CD4-positive, alpha-beta memory T cell (primary cell): ENCODE results near the gene HOTAIR. TPM values are rescaled to one million over a fixed set of nuclear protein-coding genes. Genes with fewer than 3 reads are reported as not detected.
A peak's percentile ranks its signal among the peaks of the same experiment; 100 is the strongest.

Experiments
- CTCF ChIA-PET: fragments of 350-600 bp; sonication (Branson Sonifier 250); formaldehyde crosslinking; loops from one replicate; lab custom pipeline; 2021; ENCODE audit warnings: inconsistent platforms; ENCODE audit not compliant: partially characterized antibody; lab: Charles Lee
- POLR2A ChIA-PET: fragments of 350-600 bp; sonication (Branson Sonifier 250); formaldehyde crosslinking; loops from one replicate; lab custom pipeline; 2021; ENCODE audit not compliant: partially characterized antibody; lab: Charles Lee
- DNase-seq, 5 donors: peaks; one replicate each; pipeline versions ENCODE4 v3.0.0 to v3.0.0-alpha.2; 2020 to 2022; ENCODE audit warnings: mixed read lengths in 1 of 5
- H3K27ac ChIP-seq: one replicate; pipeline ENCODE4 v1.7.0; 2013; ENCODE audit warnings: low read depth, low read length
- H3K27me3 ChIP-seq: 2 replicates; pipeline ENCODE4 v1.7.0; 2013; ENCODE audit warnings: mild to moderate bottlenecking, low read length, moderate library complexity; ENCODE audit not compliant: insufficient read depth
- H3K36me3 ChIP-seq: 2 replicates; pipeline ENCODE4 v1.7.0; 2013; ENCODE audit warnings: mild to moderate bottlenecking, low read length, moderate library complexity; ENCODE audit not compliant: insufficient read depth
- H3K4me1 ChIP-seq: 2 replicates; pipeline ENCODE4 v1.7.0; 2013; ENCODE audit warnings: mild to moderate bottlenecking, low read length, moderate library complexity; ENCODE audit not compliant: insufficient read depth
- H3K4me3 ChIP-seq, 2 donors: one replicate each; pipeline ENCODE4 v1.7.0; 2013; ENCODE audit warnings: low read length in 2 of 2, mild to moderate bottlenecking in 1 of 2
- H3K9me3 ChIP-seq, 2 donors: one replicate each; pipeline ENCODE4 v1.7.0; 2013; ENCODE audit warnings: low read length in 2 of 2, control low read depth in 1 of 2; ENCODE audit not compliant: control insufficient read depth in 1 of 2
- H3K27ac Mint-ChIP-seq, 7 donors: one replicate each; pipeline ENCODE4 v1.8.0; 2020 to 2021; ENCODE audit warnings: mixed read lengths in 7 of 7, mild to moderate bottlenecking in 6 of 7, inconsistent platforms in 3 of 7, moderate library complexity in 3 of 7
- H3K27me3 Mint-ChIP-seq, 2 donors: one replicate each; pipeline ENCODE4 v1.8.0; 2020 to 2021; ENCODE audit warnings: mixed read lengths in 2 of 2
- H3K36me3 Mint-ChIP-seq, 2 donors: one replicate each; pipeline ENCODE4 v1.8.0; 2020 to 2021; ENCODE audit warnings: mixed read lengths in 2 of 2, inconsistent platforms in 1 of 2, mild to moderate bottlenecking in 1 of 2
- H3K4me1 Mint-ChIP-seq, 4 donors: one replicate each; pipeline ENCODE4 v1.8.0; 2020 to 2021; ENCODE audit warnings: mixed read lengths in 4 of 4, mild to moderate bottlenecking in 1 of 4
- H3K4me3 Mint-ChIP-seq, 8 donors: one replicate each; pipeline ENCODE4 v1.8.0; 2020 to 2021; ENCODE audit warnings: mixed read lengths in 8 of 8, mild to moderate bottlenecking in 7 of 8, moderate library complexity in 6 of 8, inconsistent platforms in 3 of 8
- H3K9me3 Mint-ChIP-seq, 8 donors: one replicate each; pipeline ENCODE4 v1.8.0; 2020 to 2021; ENCODE audit warnings: mixed read lengths in 8 of 8, mild to moderate bottlenecking in 5 of 8, inconsistent platforms in 3 of 8, moderate library complexity in 1 of 8
- intact Hi-C: fragments of 100-400 bp; cut with micrococcal nuclease; formaldehyde crosslinking; loops from one replicate; pipeline ENCODE4 v1.15.1; 2023
- polyA plus RNA-seq, 2 donors: library from polyadenylated mRNA; unstranded; fragments of 300-500 nt; fragmentation: Illumina TruSeq; gene quantifications; one replicate each; pipeline ENCODE4 v1.2.3, GENCODE V29; 2021
- total RNA-seq, 2 experiments: library from RNA; stranded (reverse); gene quantifications; one replicate each; pipeline ENCODE4 v1.2.3, GENCODE V29; 2021

The HOTAIR gene
- total and polyA plus RNA-seq, 4 experiments from 2014 or later, result not detected

GRCh38 chr12:53998110-53998899, 23.6 kb upstream of the HOTAIR start:
- H3K4me3 Mint-ChIP-seq, result peak overlapping the region in 2 of 8 donors; percentile 9 to 47
- H3K27ac Mint-ChIP-seq, result peak overlapping the region in 2 of 7 donors; percentile 29 to 78
- peaks cover 70 to 82% of the 10 kb centered on the region in 2 donors for H3K27me3 Mint-ChIP-seq
- no peak overlapping the region for H3K4me3 ChIP-seq
- no peaks in the 10 kb centered on the region for H3K36me3 Mint-ChIP-seq
- POLR2A ChIA-PET, result no interaction called here
- H3K9me3 Mint-ChIP-seq, result peaks cover 0 to 11% (median 1%) of the 10 kb centered on the region in 8 donors
- H3K4me1 ChIP-seq, result peaks cover 42% of the 10 kb centered on the region
- H3K27me3 ChIP-seq, result peaks cover 91% of the 10 kb centered on the region
- peaks cover 10 to 65% (median 29%) of the 10 kb centered on the region in 4 donors for H3K4me1 Mint-ChIP-seq
- H3K36me3 ChIP-seq, result no peaks in the 10 kb centered on the region
- intact Hi-C loops, result loop anchor here (10.0 kb wide), 1 partner anchor 356 kb away; no protein-coding TSS in a partner anchor
- no peak overlapping the region for H3K27ac ChIP-seq
- no peak for DNase-seq
- no peaks in the 10 kb centered on the region for H3K9me3 ChIP-seq
- CTCF ChIA-PET, result interaction anchor here (1.2 to 5.3 kb wide), 3 partner anchors 192 to 208 kb away, joined by 3 to 26 read pairs (median 7); no protein-coding TSS in a partner anchor

DNA sequence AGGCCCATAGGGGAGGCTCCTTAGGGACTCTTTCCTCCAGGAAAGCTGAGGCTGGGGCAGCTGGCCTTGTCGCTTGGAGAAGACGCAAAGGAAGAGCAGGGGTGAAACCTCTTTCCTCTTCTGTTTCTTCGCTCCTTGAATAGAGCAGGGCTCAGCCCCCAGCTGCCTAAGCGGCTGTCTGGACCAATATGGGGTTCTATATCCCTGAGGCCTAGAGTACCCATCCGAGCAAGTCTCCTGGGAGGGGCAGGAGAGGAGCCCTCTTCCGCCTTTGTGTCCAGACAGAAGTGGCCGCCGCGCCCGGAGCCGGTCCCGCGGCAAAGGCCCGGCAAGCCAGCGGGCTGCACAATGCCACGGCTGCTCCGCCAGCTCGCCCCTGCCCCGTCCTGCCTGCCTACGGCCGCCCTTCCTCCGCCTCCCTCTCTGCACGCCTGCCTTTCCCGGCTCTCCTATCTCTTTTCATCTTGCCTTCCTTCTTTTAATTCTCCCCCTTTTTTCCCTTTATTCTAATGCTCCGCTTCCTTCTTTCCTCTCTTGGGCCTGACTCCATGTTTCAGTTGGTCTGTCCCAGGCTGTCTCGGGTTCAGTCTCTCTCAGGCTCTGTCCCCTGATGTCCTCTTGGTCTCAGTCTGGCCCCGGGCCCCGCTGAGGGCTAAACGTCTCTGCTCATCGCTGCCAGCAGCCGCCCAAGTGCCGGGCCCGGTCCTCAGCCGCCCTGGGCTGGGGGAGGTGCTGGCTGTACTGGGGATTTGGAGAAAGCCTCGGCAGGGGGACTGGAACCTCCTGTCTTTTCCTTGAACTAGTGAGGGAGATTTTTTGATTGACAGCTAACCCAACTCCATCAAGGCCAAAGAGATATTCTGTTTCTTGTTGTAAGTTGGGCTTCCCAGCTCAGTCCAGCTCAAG, 22.7 kb upstream of the HOTAIR start:
- peaks cover 68 to 83% of the 10 kb centered on the region in 2 donors for H3K27me3 Mint-ChIP-seq
- H3K4me3 ChIP-seq, result no peak overlapping the region
- peak overlapping the region in 5 of 8 donors; percentile 33 to 82 (median 65) for H3K4me3 Mint-ChIP-seq
- no peaks in the 10 kb centered on the region for H3K36me3 ChIP-seq
- no peaks in the 10 kb centered on the region for H3K36me3 Mint-ChIP-seq
- ChIA-PET CTCF (interaction anchor here (1.2 to 5.3 kb wide), 4 partner anchors 193 to 209 kb away, joined by 3 to 26 read pairs (median 6); no protein-coding TSS in a partner anchor), POLR2A (no interaction called here)
- peaks cover 92% of the 10 kb centered on the region for H3K27me3 ChIP-seq
- intact Hi-C loops, result loop anchor here (10.0 kb wide), 1 partner anchor 357 kb away; no protein-coding TSS in a partner anchor
- H3K4me1 Mint-ChIP-seq, result peaks cover 10 to 67% (median 29%) of the 10 kb centered on the region in 4 donors
- H3K4me1 ChIP-seq, result peaks cover 42% of the 10 kb centered on the region
- no peaks in the 10 kb centered on the region for H3K9me3 ChIP-seq
- H3K27ac Mint-ChIP-seq, result peak overlapping the region in 1 of 7 donors; percentile 78
- DNase-seq, result no peak
- H3K27ac ChIP-seq, result no peak overlapping the region
- H3K9me3 Mint-ChIP-seq, result peaks cover 0 to 11% (median 1%) of the 10 kb centered on the region in 8 donors

DNA sequence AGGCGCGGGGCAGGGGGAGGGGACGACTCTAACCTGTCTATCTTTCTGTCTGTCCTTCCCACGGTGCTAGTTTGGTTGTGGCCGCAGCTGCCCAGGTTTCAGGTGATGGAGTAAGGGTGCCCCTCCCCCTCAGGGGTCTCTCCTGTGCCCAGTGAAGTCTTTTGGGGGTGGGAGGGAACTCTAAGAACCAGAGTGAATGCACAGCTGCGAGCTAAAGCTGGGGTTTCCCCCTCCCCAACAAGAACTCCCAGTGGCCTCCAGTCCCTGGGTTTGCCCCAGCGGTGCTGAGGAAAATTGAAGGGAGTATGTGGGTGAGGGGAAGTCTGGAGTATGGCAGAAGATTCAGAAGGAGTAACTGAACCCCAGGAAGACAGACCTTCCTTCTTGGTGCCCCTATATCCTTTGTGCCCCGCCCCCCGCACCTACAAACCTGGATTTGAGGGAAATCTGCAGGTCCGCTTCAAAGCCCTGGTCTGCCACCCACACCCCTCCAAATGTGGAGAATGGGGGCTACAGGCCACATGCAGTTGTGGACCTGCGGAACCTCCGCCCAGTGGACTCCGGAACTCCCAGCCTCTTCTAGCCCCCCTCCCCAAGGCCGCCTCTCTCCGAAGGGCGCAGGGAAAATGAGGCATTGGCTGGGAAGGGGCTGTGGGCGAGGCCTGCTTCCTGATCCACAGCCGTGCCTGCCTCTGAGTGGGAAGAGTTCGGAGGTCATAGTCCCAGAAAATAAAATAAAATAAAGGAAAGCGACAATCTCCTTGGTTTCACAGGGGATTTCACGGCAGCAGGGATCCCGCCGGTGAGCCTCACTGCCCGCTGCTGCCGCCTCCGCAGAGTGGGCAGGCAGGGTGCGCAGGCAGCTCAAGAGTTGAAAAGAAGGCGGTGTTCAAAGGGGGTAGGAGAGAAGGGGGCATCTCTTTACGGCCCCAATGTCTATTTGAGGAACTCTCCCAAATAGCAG, 21.8 kb upstream of the HOTAIR start:
- H3K27ac Mint-ChIP-seq, result peak overlapping the region in 1 of 7 donors; percentile 80
- peaks cover 42% of the 10 kb centered on the region for H3K4me1 ChIP-seq
- peaks cover 0 to 11% (median 1%) of the 10 kb centered on the region in 8 donors for H3K9me3 Mint-ChIP-seq
- intact Hi-C loops, result loop anchor here (10.0 kb wide), 1 partner anchor 358 kb away; no protein-coding TSS in a partner anchor
- ChIA-PET POLR2A (interaction anchor here (0.9 kb wide), 1 partner anchor 9 kb away, joined by 5 read pairs; no protein-coding TSS in a partner anchor), CTCF (interaction anchor here (1.7 to 2.0 kb wide), 2 partner anchors 196 to 205 kb away, joined by 4 to 7 read pairs; no protein-coding TSS in a partner anchor)
- H3K36me3 ChIP-seq, result no peaks in the 10 kb centered on the region
- peaks cover 92% of the 10 kb centered on the region for H3K27me3 ChIP-seq
- DNase-seq, result no peak
- no peaks in the 10 kb centered on the region for H3K9me3 ChIP-seq
- no peaks in the 10 kb centered on the region for H3K36me3 Mint-ChIP-seq
- peaks cover 72 to 84% of the 10 kb centered on the region in 2 donors for H3K27me3 Mint-ChIP-seq
- peak overlapping the region; percentile 71 to 89 (median 82) for H3K4me3 Mint-ChIP-seq
- peak overlapping the region; percentile 29 to 64 for H3K4me3 ChIP-seq
- no peak overlapping the region for H3K27ac ChIP-seq
- peaks cover 10 to 67% (median 29%) of the 10 kb centered on the region in 4 donors for H3K4me1 Mint-ChIP-seq

GRCh38 chr12:53995378-53996239, 20.9 kb upstream of the HOTAIR start:
- Mint-ChIP-seq H3K4me1 (peaks cover 10 to 67% (median 29%) of the 10 kb centered on the region in 4 donors), H3K36me3 (no peaks in the 10 kb centered on the region), H3K9me3 (peaks cover 0 to 11% (median 1%) of the 10 kb centered on the region in 8 donors), H3K27ac (peak overlapping the region in 4 of 7 donors; percentile 48 to 80 (median 72)), H3K27me3 (peaks cover 74 to 83% of the 10 kb centered on the region in 2 donors), H3K4me3 (peak overlapping the region; percentile 71 to 89 (median 82))
- POLR2A ChIA-PET, result interaction anchor here (0.6 kb wide), 1 partner anchor 39 kb away, joined by 3 read pairs; no protein-coding TSS in a partner anchor
- CTCF ChIA-PET, result no interaction called here
- H3K36me3 ChIP-seq, result no peaks in the 10 kb centered on the region
- no peaks in the 10 kb centered on the region for H3K9me3 ChIP-seq
- peaks cover 92% of the 10 kb centered on the region for H3K27me3 ChIP-seq
- H3K27ac ChIP-seq, result no peak overlapping the region
- H3K4me1 ChIP-seq, result peaks cover 42% of the 10 kb centered on the region
- intact Hi-C loops, result loop anchor here (10.0 kb wide), 1 partner anchor 359 kb away; no protein-coding TSS in a partner anchor
- H3K4me3 ChIP-seq, result peak overlapping the region; percentile 29 to 64
- DNase-seq, result no peak

GRCh38 chr12:53995002-53995377, 20.2 kb upstream of the HOTAIR start:
- CTCF ChIA-PET, result no interaction called here

More at GRCh38 chr12:53995002-53995377, 20.2 kb upstream of the HOTAIR start:
- no peak overlapping the region for H3K27ac ChIP-seq
- peaks cover 0 to 11% (median 1%) of the 10 kb centered on the region in 8 donors for H3K9me3 Mint-ChIP-seq
- no peaks in the 10 kb centered on the region for H3K9me3 ChIP-seq
- H3K27ac Mint-ChIP-seq, result peak overlapping the region in 3 of 7 donors; percentile 23 to 80 (median 77)
- no peak for DNase-seq
- H3K4me3 ChIP-seq, result peak overlapping the region; percentile 29 to 64
- H3K36me3 Mint-ChIP-seq, result no peaks in the 10 kb centered on the region
- H3K27me3 Mint-ChIP-seq, result peaks cover 77 to 84% of the 10 kb centered on the region in 2 donors
- H3K36me3 ChIP-seq, result no peaks in the 10 kb centered on the region
- H3K4me3 Mint-ChIP-seq, result peak overlapping the region; percentile 68 to 89 (median 80)
- peaks cover 15 to 71% (median 32%) of the 10 kb centered on the region in 4 donors for H3K4me1 Mint-ChIP-seq
- intact Hi-C loops, result loop anchor here (10.0 kb wide), 1 partner anchor 360 kb away; no protein-coding TSS in a partner anchor
- H3K4me1 ChIP-seq, result peaks cover 37% of the 10 kb centered on the region
- H3K27me3 ChIP-seq, result peaks cover 93% of the 10 kb centered on the region
- POLR2A ChIA-PET, result interaction anchor here (0.6 kb wide), 1 partner anchor 39 kb away, joined by 3 read pairs; no protein-coding TSS in a partner anchor
